ENCODE measurements around the gene ZIC1. TPM values are rescaled to one million over a fixed set of nuclear protein-coding genes. Genes with fewer than 3 reads are reported as not detected.

Gene ZIC1
- total RNA-seq, 2 experiments from 2014 or later: not detected

DNA sequence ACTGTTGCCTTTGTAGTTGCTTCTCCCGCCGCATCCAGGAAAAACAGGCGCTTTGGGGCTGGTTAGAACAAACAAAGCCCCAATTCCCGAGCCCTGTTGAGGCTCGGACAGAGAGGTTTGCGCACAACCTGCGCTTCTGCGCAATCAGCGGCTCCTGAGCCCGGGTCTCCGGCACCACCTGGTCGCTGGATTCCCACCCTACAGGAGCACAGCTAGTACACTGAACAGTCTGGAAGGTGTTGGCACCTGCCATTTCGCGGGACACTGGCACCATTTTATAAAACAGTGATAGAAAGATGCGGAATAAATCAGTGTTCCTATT lies 16.6 kb upstream of the ZIC1 start:
- Mint-ChIP-seq H3K9me3 (peaks cover 4% of the 10 kb centered on the region), H3K27me3 (peaks cover 80% of the 10 kb centered on the region), H3K4me3 (no peak overlapping the region), H3K4me1 (ENCODE audit: low read depth) (no peaks in the 10 kb centered on the region), H3K27ac (no peak overlapping the region), H3K36me3 (ENCODE audit: low read depth) (peaks cover 7% of the 10 kb centered on the region)
- intact Hi-C loops (cut with micrococcal nuclease): no loop called here
- POLR2A ChIA-PET: no interaction called here
- ATAC-seq (no peak), DNase-seq (no peak)
- CTCF ChIA-PET: interaction anchor here (2.0 kb wide), 1 partner anchor 20 kb away, joined by 5 read pairs; no protein-coding TSS in a partner anchor
- TF ChIP-seq, protein P1, sequence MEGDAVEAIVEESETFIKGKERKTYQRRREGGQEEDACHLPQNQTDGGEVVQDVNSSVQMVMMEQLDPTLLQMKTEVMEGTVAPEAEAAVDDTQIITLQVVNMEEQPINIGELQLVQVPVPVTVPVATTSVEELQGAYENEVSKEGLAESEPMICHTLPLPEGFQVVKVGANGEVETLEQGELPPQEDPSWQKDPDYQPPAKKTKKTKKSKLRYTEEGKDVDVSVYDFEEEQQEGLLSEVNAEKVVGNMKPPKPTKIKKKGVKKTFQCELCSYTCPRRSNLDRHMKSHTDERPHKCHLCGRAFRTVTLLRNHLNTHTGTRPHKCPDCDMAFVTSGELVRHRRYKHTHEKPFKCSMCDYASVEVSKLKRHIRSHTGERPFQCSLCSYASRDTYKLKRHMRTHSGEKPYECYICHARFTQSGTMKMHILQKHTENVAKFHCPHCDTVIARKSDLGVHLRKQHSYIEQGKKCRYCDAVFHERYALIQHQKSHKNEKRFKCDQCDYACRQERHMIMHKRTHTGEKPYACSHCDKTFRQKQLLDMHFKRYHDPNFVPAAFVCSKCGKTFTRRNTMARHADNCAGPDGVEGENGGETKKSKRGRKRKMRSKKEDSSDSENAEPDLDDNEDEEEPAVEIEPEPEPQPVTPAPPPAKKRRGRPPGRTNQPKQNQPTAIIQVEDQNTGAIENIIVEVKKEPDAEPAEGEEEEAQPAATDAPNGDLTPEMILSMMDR (IDR thresholded peaks at IDR 0.05): no peak

DNA sequence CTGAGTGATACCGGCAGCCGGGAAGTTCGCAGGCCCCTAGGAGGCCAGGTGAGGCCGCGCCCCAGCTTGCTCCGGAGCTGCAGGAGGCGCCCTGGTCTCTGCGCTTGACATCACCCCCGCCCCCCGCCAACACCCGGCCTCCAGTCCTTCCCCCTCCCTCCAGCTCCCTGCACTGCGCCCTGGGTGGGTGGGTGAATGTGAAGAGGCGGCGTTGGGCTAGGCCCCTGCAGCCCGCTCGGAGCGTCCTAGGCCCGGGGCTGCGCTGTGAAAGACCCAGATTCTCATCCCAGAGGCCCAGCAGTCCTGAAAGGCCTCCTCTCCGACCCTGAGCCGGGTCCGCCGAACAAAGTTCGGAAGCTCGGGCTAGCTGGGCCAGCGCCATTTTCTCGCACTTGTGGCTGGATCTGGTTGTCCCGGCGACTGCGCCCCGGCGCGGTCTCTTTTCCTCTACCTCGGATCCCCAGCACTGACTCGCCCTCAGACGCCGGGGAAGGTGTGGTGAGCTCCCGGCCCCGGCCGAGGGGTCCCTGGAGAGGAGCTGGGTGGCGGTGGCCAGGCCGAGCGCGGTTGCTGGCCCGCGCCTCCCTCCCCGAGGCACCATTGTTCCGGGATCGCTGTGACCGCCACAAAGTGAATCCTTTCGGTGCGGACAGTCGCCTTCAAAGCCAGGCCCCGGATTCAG lies 15.8 kb upstream of the ZIC1 start:
- intact Hi-C loops (cut with micrococcal nuclease): no loop called here
- H3K9me3 Mint-ChIP-seq: peaks cover 4% of the 10 kb centered on the region

DNA sequence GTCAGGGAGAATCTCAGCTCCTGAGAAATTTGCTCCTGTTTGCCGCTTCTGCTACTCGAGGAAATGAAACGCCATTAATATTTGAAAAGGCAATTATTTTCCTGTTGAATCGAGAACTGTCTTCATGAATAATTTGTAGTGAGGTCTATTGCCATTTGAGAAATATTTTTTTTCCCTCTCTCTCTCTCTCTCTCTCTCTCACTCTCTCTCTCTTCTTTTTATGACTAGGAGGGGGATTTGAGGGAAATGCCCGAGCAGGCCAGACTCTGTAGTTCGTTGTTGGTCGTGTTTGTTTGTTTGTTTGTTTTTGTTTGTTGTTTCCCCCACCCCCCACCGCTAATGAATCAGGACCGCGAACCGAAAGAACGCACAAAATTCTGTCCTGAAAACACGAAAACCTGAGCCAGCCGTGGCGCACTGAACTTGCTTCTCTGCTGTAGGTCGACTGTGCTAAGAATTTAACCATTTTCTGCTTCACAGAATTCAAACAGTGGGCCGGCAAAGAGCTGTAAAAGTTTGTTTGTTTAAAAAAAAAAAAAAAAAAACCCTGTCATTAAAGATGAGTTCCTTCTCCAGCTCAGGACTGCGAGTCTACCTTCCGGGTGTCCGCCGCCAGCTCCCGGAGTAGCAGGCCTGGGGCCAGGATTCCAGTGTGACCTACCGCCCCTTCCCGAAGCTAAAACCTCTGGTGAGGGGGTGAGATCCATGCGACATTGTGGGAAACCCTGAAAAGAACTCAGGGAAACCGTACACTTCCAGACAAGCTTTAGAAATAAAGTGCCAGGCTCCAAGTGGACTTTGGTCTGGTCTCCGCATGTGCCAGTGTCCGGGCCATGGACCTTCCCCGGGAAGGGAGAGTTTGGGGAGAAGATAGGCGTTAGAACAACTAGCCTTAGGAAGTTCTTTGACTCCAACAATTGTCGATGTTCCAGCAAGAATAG lies 15.0 kb upstream of the ZIC1 start:
- POLR2A ChIA-PET: no interaction called here
- intact Hi-C loops (cut with micrococcal nuclease): no loop called here
- DNase-seq (no peak), ATAC-seq (no peak)
- H3K4me1 Mint-ChIP-seq (ENCODE audit: low read depth): no peaks in the 10 kb centered on the region
- peaks cover 78% of the 10 kb centered on the region for H3K27me3 Mint-ChIP-seq
- H3K4me3 Mint-ChIP-seq: no peak overlapping the region
- H3K9me3 Mint-ChIP-seq: peaks cover 4% of the 10 kb centered on the region
- peaks cover 3% of the 10 kb centered on the region for H3K36me3 Mint-ChIP-seq (ENCODE audit: low read depth)
- CTCF ChIA-PET: no interaction called here
- no peak overlapping the region for H3K27ac Mint-ChIP-seq
- TF ChIP-seq, protein P1 (IDR thresholded peaks at IDR 0.05): no peak

More for the DNA sequence above, 15.8 kb upstream of the ZIC1 start:
- DNase-seq: no peak
- H3K27ac Mint-ChIP-seq: no peak overlapping the region
- peaks cover 80% of the 10 kb centered on the region for H3K27me3 Mint-ChIP-seq
- no peak overlapping the region for H3K4me3 Mint-ChIP-seq
- no peaks in the 10 kb centered on the region for H3K4me1 Mint-ChIP-seq (ENCODE audit: low read depth)
- ChIA-PET POLR2A (no interaction called here), CTCF (no interaction called here)
- ATAC-seq: no peak
- TF ChIP-seq, protein P1 (IDR thresholded peaks at IDR 0.05): no peak
- peaks cover 4% of the 10 kb centered on the region for H3K36me3 Mint-ChIP-seq (ENCODE audit: low read depth)

DNA sequence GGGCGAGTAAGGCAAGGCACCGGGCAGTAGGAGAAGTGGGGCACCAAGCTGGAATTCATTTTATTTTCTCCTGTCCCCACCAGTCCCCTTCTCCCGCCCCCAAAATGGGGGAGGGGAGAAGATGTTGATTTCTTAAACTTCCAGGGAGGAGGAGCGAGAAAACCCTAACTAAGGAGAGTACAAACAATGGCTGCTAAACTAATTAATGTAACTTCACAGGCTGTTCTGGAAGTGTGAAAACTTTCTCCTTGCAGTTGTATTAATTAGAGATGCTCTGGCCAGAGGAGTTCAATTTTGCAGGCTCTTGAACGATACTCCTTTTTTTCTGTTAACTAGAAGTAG lies 14.3 kb upstream of the ZIC1 start:
- H3K36me3 Mint-ChIP-seq (ENCODE audit: low read depth): peaks cover 3% of the 10 kb centered on the region
- CTCF ChIA-PET: interaction anchor here (1.0 kb wide), 1 partner anchor 17 kb away, joined by 3 read pairs; no protein-coding TSS in a partner anchor
- TF ChIP-seq, protein P1 (IDR thresholded peaks at IDR 0.05): no peak
- no peak for DNase-seq
- H3K27me3 Mint-ChIP-seq: peaks cover 78% of the 10 kb centered on the region
- no peaks in the 10 kb centered on the region for H3K4me1 Mint-ChIP-seq (ENCODE audit: low read depth)
- ATAC-seq: no peak
- H3K9me3 Mint-ChIP-seq: peaks cover 4% of the 10 kb centered on the region
- POLR2A ChIA-PET: no interaction called here
- H3K4me3 Mint-ChIP-seq: no peak overlapping the region
- H3K27ac Mint-ChIP-seq: no peak overlapping the region
- intact Hi-C loops (cut with micrococcal nuclease): no loop called here
